ENCODE measurements around the gene COLEC11.

COLEC11 gene

DNA sequence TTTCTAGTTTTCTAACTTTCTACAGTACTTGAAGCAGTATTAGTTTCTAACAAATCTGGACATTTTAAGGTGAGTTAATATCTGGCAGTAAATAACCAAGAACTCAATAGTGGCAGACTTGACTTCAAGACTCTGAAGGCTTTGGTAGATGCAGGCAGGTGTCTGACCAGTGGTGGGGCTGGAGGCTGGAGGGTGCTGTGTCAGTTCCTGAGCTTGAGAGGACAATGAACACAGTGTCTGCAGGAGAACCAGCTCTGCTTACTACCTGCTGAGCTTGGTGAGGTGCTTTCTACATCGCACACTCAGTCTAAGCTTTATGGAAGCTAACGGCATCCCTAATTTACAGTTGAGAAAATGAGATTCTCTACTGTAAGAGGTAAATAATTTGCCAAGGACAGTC, 84.3 kb downstream of the COLEC11 start:
- DNase-seq = no peak

GRCh38 chr2:3679616-3680393, 84.9 kb downstream of the COLEC11 start:
- DNase-seq = no peak

DNA sequence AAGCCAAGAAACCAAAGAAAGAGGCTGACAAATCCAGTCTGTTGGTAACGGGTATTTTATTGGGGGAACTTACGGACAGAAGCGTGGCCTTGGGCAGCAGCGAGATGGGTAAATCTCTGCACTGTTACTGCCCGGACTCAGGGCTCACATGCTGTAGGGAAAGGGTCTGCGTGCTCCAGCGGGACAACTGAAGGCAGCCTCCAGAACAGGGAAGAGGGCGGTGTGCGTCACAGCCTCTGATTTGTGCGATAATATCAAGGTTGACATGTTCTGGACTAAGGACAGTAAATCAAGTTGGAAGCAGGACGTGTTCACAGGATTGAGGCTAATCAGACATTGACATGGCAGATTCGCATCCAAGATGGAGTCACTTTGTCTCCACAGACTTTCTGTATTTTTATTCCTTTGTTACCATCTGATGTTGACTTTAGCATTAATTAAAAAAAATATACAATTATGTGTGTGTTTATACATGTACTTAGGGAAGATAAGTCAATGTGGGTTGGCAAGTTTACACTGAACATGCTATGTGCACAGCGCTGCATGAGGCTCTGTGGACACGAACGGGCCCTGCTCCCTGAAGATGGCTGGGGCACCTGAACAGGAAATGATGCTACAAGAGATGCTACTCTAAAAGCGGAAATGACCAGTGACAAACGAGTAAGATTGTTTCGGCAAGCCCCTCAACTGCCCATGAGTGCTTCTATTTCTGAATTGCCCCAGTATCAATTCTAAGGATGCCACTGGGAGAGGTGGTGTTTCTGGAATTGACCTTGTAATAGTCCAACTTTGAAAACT, 85.8 kb downstream of the COLEC11 start:
- no peak for DNase-seq

- no peak for DNase-seq
These were observed 86.7 kb downstream of the COLEC11 start for GRCh38 chr2:3681625-3682024.

DNA sequence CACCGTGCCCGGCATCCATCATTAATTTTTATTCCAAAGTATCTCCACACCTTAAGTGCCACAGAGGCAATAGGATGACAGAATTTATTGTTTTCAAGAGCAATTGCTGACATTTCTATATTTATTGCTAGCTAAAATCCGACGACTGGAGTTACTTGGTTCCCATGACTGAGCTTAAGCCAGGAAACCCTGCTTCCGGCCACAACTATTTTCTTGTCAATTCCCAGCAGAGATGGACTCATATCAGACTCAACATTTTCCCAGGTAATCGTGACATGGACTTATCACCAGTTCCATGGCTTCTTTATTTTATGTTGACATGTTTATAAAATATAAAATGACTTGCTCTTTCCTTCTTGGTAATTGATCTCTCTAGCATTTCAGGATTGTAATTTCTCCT, 87.9 kb downstream of the COLEC11 start:
- DNase-seq = no peak

DNA sequence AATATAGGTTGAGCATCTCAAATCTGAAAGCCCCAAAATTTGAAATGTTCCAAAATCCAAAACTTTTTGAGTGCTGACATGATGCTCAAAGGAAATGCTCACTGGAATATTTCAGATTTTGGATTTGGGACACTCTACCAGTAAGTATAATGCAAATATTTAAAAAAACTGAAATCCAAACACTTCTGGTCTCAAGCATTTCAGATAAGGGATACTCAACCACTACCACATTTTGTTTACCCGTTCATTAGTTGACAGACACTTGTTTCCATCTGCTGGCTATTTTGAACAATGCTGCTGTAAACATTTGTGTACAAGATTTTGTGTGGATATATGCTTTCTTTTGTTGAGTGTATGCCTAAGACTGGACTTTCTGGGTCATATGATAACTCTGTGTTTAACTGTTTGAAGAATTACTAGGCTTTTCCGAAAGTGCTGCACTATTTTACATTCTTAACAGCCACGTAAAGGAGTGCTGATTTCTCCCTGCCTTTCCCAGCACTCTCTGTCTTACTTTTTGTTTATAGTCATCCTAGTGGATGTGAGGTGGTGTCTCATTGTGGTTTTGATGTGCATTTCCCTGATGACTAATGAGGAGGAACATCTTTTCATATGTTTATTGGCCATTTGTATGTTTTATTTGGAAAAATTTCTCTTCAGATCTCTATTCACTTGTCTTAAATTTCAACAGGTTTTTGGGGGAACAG, 89.0 kb downstream of the COLEC11 start:
- no peak for DNase-seq

DNA sequence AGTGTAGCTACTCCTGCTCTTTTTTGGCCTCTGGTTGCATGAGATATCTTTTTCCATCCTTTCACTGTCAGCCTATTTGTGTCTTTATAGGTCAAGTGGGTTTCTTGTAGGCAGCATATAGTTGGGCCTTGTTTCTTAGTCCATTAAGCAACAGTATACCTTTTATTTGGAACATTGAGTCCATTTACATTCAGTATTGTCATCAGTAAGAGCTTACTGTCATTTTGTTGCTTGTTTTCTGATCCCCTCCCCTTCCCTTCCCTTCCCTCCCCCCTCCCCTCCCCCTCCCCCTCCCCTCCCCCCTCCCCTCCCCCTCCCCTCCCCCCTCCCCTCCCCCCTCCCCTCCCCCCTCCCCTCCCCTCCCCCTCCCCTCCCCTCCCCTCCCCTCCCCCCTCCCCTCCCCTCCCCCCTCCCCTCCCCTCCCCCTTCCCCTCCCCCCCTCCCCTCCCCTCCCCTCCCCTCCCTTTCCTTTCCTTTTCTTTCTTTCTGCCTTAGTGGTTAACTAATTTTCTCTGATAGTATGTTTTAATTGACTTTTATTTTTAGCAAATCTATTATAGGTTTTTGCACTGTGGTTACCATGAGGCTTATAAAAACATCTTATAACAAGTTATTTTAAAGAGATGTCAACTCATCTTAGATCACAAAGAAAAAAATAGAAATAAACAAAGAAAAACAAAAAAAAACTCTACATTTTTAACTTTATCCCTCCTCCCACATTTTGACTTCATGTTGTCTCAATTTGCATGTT, 95.3 kb downstream of the COLEC11 start:
- DNase-seq = no peak

DNA sequence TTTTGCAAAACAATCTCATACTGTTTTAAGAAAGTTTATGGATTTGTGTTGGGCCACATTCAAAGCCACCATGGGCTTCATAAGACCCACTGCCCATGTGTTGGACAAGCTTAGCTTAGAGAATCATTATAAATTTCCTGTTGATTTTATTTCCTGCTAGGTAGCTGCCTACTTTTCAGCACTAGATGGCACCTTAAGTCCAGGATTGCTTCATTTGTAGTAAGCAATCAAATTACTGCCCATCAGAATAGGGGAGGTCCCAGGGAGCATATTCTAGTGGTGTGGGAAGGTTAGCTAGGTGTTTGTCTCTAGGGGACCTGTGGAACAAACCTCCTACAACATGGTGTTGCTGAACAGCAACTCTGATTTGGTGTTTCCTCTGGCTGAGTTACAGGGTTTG, 97.5 kb downstream of the COLEC11 start:
- no peak for DNase-seq
